A673 (cell line): ENCODE measurements around the gene CD96. TPM values are rescaled to one million over a fixed set of nuclear protein-coding genes. Genes with fewer than 3 reads are reported as not detected.
A peak's percentile ranks its signal among the peaks of the same experiment; 100 is the strongest.

Experiments
- BruUV-seq: library from RNA; stranded (reverse); fragments of 400-500 nt; replicated peaks from 2 replicates; lab custom pipeline; 2021; lab: Mats Ljungman, UMichigan
- CTCF ChIA-PET: fragments of 300-600 bp; sonication (Branson Sonifier 250); formaldehyde crosslinking; loops from one replicate; lab custom pipeline; 2022; ENCODE audit warnings: antibody characterized with exemption; lab: Charles Lee
- POLR2A ChIA-PET: fragments of 300-600 bp; sonication (Branson Sonifier 250); formaldehyde crosslinking; loops from one replicate; lab custom pipeline; 2022; ENCODE audit warnings: antibody characterized with exemption; ENCODE audit not compliant: low non-redundant PET; lab: Charles Lee
- DNase-seq: peaks from one replicate; pipeline ENCODE4 v3.0.0-alpha.2; 2015; ENCODE audit warnings: low spot score
- H3K27ac ChIP-seq: fragments of 200-600 bp; sonication (generic); 2 replicates; pipeline ENCODE4 v1.5.1; 2016; ENCODE audit warnings: mixed run types, low read depth, mild to moderate bottlenecking, mixed read lengths, antibody characterized with exemption, low read length; ENCODE audit not compliant: poor library complexity, severe bottlenecking
- H3K27me3 ChIP-seq: fragments of 200-600 bp; sonication (generic); replicated peaks from 2 replicates; pipeline ENCODE4 v1.6.1; 2017; ENCODE audit warnings: mixed run types, low read depth, mild to moderate bottlenecking, mixed read lengths, antibody characterized with exemption, low read length; ENCODE audit not compliant: insufficient read depth, poor library complexity
- H3K36me3 ChIP-seq: fragments of 200-600 bp; sonication (generic); 2 replicates; pipeline ENCODE4 v1.6.1; 2016; ENCODE audit warnings: mixed run types, mild to moderate bottlenecking, mixed read lengths, antibody characterized with exemption, low read length; ENCODE audit not compliant: insufficient read depth, poor library complexity, severe bottlenecking
- H3K4me1 ChIP-seq: fragments of 200-600 bp; sonication (generic); 2 replicates; pipeline ENCODE4 v1.6.1; 2017; ENCODE audit warnings: mixed run types, mild to moderate bottlenecking, mixed read lengths, antibody characterized with exemption, low read length; ENCODE audit not compliant: insufficient read depth, poor library complexity, severe bottlenecking
- H3K4me3 ChIP-seq: fragments of 200-600 bp; sonication (generic); 2 replicates; pipeline ENCODE4 v1.5.1; 2016; ENCODE audit warnings: low read depth, mixed run types, mild to moderate bottlenecking, mixed read lengths, low read length; ENCODE audit not compliant: poor library complexity, severe bottlenecking
- H3K9me3 ChIP-seq: fragments of 200-600 bp; sonication (generic); 2 replicates; pipeline ENCODE4 v1.6.1; 2016; ENCODE audit warnings: mixed run types, low read depth, mild to moderate bottlenecking, mixed read lengths, antibody characterized with exemption, low read length; ENCODE audit not compliant: poor library complexity, severe bottlenecking
- EZH2 ChIP-seq: fragments of 200-600 bp; sonication (generic); IDR thresholded peaks from 2 replicates; pipeline ENCODE4 v1.6.1; 2017; ENCODE audit warnings: borderline replicate concordance, low read depth, mild to moderate bottlenecking, mixed read lengths, antibody characterized with exemption, low read length; ENCODE audit not compliant: poor library complexity, severe bottlenecking
- intact Hi-C: fragments of 100-400 bp; cut with micrococcal nuclease; formaldehyde crosslinking; loops from one replicate; pipeline ENCODE4 v1.10.0; 2022; ENCODE audit not compliant: unreplicated experiment
- total RNA-seq: library from RNA; stranded (reverse); gene quantifications from 2 replicates; pipeline ENCODE4 v1.2.3, GENCODE V29; 2021
- TF ChIP-seq, protein P1 (sequence below): fragments of 300-800, 200-600 bp; sonication (generic); conservative IDR thresholded peaks from 2 replicates; pipeline ENCODE4 v1.5.1; 2017; ENCODE audit warnings: low read depth, mild to moderate bottlenecking, antibody characterized with exemption, low read length, moderate library complexity, mixed read lengths

CD96 gene
- total RNA-seq, 1 experiment from 2014 or later, result not detected

- CTCF ChIA-PET, result interaction anchor here (1.7 kb wide), 1 partner anchor 112 kb away, joined by 9 read pairs; no protein-coding TSS in a partner anchor
- no peak for DNase-seq
- Histone ChIP-seq H3K36me3 (no peaks in the 10 kb centered on the region), H3K4me3 (no peak overlapping the region), H3K4me1 (no peaks in the 10 kb centered on the region), H3K9me3 (no peaks in the 10 kb centered on the region), H3K27ac (no peak overlapping the region), H3K27me3 (no peaks in the 10 kb centered on the region)
- POLR2A ChIA-PET, result no interaction called here
- TF ChIP-seq EZH2, result no peak
- TF ChIP-seq, protein P1, sequence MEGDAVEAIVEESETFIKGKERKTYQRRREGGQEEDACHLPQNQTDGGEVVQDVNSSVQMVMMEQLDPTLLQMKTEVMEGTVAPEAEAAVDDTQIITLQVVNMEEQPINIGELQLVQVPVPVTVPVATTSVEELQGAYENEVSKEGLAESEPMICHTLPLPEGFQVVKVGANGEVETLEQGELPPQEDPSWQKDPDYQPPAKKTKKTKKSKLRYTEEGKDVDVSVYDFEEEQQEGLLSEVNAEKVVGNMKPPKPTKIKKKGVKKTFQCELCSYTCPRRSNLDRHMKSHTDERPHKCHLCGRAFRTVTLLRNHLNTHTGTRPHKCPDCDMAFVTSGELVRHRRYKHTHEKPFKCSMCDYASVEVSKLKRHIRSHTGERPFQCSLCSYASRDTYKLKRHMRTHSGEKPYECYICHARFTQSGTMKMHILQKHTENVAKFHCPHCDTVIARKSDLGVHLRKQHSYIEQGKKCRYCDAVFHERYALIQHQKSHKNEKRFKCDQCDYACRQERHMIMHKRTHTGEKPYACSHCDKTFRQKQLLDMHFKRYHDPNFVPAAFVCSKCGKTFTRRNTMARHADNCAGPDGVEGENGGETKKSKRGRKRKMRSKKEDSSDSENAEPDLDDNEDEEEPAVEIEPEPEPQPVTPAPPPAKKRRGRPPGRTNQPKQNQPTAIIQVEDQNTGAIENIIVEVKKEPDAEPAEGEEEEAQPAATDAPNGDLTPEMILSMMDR, result no peak
- intact Hi-C loops, result no loop called here
- BruUV-seq, result no TSS peak
Measured at GRCh38 chr3:111690242-111690641, 148.2 kb downstream of the CD96 start.

DNA sequence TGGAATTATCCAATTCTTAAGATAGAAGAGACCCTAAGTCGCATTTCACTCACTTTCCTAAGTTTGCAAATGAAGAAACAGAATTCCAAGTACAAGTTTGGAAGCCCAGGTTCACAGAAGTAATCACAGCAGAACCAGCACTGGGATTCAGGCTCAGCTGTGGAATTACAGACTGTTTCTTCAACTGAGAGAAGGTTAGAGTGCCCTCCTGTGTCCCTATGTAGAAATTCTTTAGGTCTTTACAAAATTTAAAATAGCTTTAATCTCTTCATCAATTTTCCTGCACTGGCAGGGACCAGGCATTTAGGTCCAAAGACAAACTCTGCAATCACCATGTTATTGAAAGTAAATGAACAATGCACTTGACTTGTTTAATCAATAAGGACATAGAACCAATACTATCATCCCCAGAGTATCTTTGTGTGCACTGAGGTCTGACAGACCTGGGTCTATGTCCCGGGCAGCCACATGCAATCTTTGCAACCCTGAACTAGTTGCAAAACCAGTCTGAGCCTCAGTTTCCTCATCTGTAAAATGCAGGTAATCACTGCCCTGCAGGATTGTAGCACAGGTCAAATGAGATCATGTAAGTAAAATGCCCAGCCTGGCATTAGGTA, 149.4 kb downstream of the CD96 start:
- DNase-seq, result peak; percentile 48
- no peak overlapping the region for H3K27ac ChIP-seq
- no peaks in the 10 kb centered on the region for H3K27me3 ChIP-seq
- CTCF ChIA-PET, result interaction anchor here (0.6 to 1.7 kb wide), 4 partner anchors 20 to 421 kb away, joined by 3 to 9 read pairs (median 3); no protein-coding TSS in a partner anchor
- H3K4me3 ChIP-seq, result no peak overlapping the region
- POLR2A ChIA-PET, result interaction anchor here (0.6 kb wide), 1 partner anchor 1790 kb away, joined by 5 read pairs; no protein-coding TSS in a partner anchor
- H3K4me1 ChIP-seq, result no peaks in the 10 kb centered on the region
- no TSS peak for BruUV-seq
- no peak for TF ChIP-seq EZH2
- TF ChIP-seq, protein P1, result peak; percentile 53
- no peaks in the 10 kb centered on the region for H3K36me3 ChIP-seq
- intact Hi-C loops, result no loop called here
- no peaks in the 10 kb centered on the region for H3K9me3 ChIP-seq

GRCh38 chr3:111692593-111693552, 150.9 kb downstream of the CD96 start:
- Histone ChIP-seq H3K27ac (no peak overlapping the region), H3K4me3 (no peak overlapping the region), H3K36me3 (no peaks in the 10 kb centered on the region), H3K27me3 (no peaks in the 10 kb centered on the region), H3K9me3 (no peaks in the 10 kb centered on the region), H3K4me1 (no peaks in the 10 kb centered on the region)
- POLR2A ChIA-PET, result no interaction called here
- no peak for DNase-seq
- no TSS peak for BruUV-seq
- CTCF ChIA-PET, result no interaction called here
- intact Hi-C loops, result no loop called here
- TF ChIP-seq, protein P1, result no peak
- TF ChIP-seq EZH2, result no peak
